MM.1S (cell line): ENCODE data around the gene RCCD1.

Experiments
- EZH2phosphoT487 ChIP-seq: fragments of 300-600 bp; sonication (generic); IDR thresholded peaks from 2 replicates; pipeline ENCODE4 v1.6.1; 2018; ENCODE audit warnings: antibody characterized with exemption, low read length
- TF ChIP-seq, protein P1 (sequence below): fragments of 300-600 bp; sonication (generic); IDR thresholded peaks from 2 replicates; pipeline ENCODE4 v1.5.1; 2016; ENCODE audit warnings: antibody characterized with exemption, low read length, mixed read lengths

DNA sequence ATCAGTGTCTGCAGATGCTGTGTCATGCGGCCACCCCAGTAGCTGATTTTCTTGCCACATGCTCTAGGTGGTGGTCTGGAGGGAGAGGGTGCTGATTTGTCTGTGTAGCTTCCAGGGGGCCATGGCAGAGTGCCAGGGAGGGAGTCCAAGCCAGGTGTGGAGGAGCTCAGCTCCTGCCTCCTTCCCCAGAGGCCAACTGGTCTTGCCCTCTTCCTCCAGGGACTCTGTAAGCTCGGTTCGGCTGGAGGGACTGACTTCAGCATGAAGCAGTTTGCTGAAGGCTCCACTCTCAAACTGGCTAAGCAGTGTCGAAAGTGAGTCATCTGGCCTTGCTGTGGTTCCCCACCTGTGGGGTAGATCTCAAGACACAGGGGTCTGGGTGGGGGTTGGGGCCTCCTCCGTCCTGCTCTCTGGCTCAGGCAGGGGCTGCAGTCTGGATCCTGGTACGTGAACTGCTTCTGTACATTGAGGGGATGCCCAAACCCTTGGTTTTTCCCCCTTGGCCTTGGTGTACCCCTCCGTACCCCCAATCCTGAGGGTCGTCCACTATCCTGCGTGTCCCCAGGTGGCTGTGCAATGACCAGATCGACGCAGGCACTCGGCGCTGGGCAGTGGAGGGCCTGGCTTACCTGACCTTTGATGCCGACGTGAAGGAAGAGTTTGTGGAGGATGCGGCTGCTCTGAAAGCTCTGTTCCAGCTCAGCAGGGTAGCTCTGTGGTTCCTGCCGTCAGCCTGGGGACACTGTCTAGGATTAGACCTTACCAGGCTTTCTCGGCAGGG, 6.9 kb upstream of the RCCD1 start:
- TF ChIP-seq, protein P1, sequence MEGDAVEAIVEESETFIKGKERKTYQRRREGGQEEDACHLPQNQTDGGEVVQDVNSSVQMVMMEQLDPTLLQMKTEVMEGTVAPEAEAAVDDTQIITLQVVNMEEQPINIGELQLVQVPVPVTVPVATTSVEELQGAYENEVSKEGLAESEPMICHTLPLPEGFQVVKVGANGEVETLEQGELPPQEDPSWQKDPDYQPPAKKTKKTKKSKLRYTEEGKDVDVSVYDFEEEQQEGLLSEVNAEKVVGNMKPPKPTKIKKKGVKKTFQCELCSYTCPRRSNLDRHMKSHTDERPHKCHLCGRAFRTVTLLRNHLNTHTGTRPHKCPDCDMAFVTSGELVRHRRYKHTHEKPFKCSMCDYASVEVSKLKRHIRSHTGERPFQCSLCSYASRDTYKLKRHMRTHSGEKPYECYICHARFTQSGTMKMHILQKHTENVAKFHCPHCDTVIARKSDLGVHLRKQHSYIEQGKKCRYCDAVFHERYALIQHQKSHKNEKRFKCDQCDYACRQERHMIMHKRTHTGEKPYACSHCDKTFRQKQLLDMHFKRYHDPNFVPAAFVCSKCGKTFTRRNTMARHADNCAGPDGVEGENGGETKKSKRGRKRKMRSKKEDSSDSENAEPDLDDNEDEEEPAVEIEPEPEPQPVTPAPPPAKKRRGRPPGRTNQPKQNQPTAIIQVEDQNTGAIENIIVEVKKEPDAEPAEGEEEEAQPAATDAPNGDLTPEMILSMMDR, result no peak
- TF ChIP-seq EZH2phosphoT487, result no peak
